Heart left ventricle (tissue), 16 donors: ENCODE measurements around the gene DCAF8. TPM values are rescaled to one million over a fixed set of nuclear protein-coding genes. Genes with fewer than 3 reads are reported as not detected.

ENCODE experiments used
- ATAC-seq, 4 donors: fragments of 200-7000 bp; cut with Tn5 transposase; one replicate each; pipeline ENCODE4 v1.9.1; 2020 to 2022; ENCODE audit warnings: moderate library complexity in 4 of 4, mild to moderate bottlenecking in 3 of 4, moderate number of reproducible peaks in 1 of 4
- DNase-seq, 5 donors: peaks; one replicate each; pipeline ENCODE4 v3.0.0-alpha.2; 2020
- H3K27ac ChIP-seq, 12 donors: fragments of 200-600 bp; sonication (generic) in 4 of 12; one replicate each; pipeline versions ENCODE4 v1.5.0 to v1.8.0; 2016 to 2022; ENCODE audit warnings: mild to moderate bottlenecking in 2 of 12
- H3K27me3 ChIP-seq, 9 donors: fragments of 200-600 bp; sonication (generic) in 2 of 9; one replicate each; pipeline versions ENCODE4 v1.5.1 to v1.8.0; 2016 to 2022; ENCODE audit warnings: mild to moderate bottlenecking in 3 of 9
- H3K36me3 ChIP-seq, 9 donors: fragments of 200-600 bp; sonication (generic) in 2 of 9; one replicate each; pipeline versions ENCODE4 v1.5.0 to v1.8.0; 2018 to 2022; ENCODE audit warnings: mild to moderate bottlenecking in 2 of 9
- H3K4me1 ChIP-seq, 12 donors: fragments of 200-600 bp; sonication (generic) in 4 of 12; one replicate each; pipeline versions ENCODE4 v1.5.0 to v1.8.0; 2016 to 2022; ENCODE audit warnings: mild to moderate bottlenecking in 3 of 12
- H3K4me3 ChIP-seq, 12 donors: fragments of 200-600 bp; sonication (generic) in 4 of 12; one replicate each; pipeline versions ENCODE4 v1.5.0 to v1.8.0; 2017 to 2022; ENCODE audit warnings: mild to moderate bottlenecking in 9 of 12, moderate library complexity in 4 of 12
- H3K9me3 ChIP-seq, 12 donors: fragments of 200-600 bp; sonication (generic) in 4 of 12; one replicate each; pipeline versions ENCODE4 v1.5.0 to v1.8.0; 2016 to 2022; ENCODE audit warnings: mild to moderate bottlenecking in 1 of 12
- POLR2A ChIP-seq, 2 donors: fragments of 450-650 bp; IDR thresholded peaks; one replicate each; pipeline ENCODE4 v1.6.1; 2017; ENCODE audit warnings: antibody characterized with exemption in 2 of 2, mild to moderate bottlenecking in 2 of 2, moderate library complexity in 2 of 2
- WGBS, 4 donors: extraction: QIAGEN DNeasy Blood & Tissue Kit in 2 of 4; methylation state at CpG; one replicate each; pipeline versions ENCODE4 v1.1.5 to v1.1.7; 2013 to 2018; 5-methylcytosine and 5-hydroxymethylcytosine counted together
- intact Hi-C, 10 donors: fragments of 100-400 bp; cut with DNase I; formaldehyde crosslinking; loops; one replicate each; pipeline versions ENCODE4 v1.11.1 to v1.14.2; 2022
- polyA plus RNA-seq, 2 donors: library from polyadenylated mRNA; stranded (reverse); fragments of 200-250 nt; gene quantifications; one replicate each; pipeline ENCODE4 v1.2.3, GENCODE V29; 2013
- total RNA-seq, 9 donors: library from RNA; depleted of rRNA in 2 of 9; stranded (reverse); fragments of >200 nt in 2 of 9; fragmentation: NEBNext Ultra II Directional in 3 of 9; extraction: Animal tissue kit (Norgen Biotek cat#: 25700) in 3 of 9; gene quantifications; one replicate each; pipeline versions ENCODE4 v1.1.0 to v1.2.4, GENCODE V29; 2016 to 2023
- TF ChIP-seq, protein P1 (sequence below), 12 donors: fragments of 200-600 bp; sonication (generic) in 4 of 12; IDR thresholded peaks; one replicate each; pipeline versions ENCODE4 v1.5.0 to v1.8.0; 2018 to 2022; ENCODE audit warnings: antibody characterized with exemption in 12 of 12, mild to moderate bottlenecking in 5 of 12
- donor health status: ischemic (EF 13 %, LVEDD 7.1; RV severe dilation, severe dysfunction).
- donor health status: healthy with polysubstance abuse.
- donor health status: DM: no; HTN: yes; CAD: no.
- donor health status: DM: no; HTN: no; CAD: no.
- donor health status: ischemic (EF 25% LVEDD 6.9; RV normal size, moderate dysfunction).
- donor health status: ischemic (EF 25% LVEDD 5.7; RV mildly dilated, moderate dysfunction).
- donor health status: healthy.
- donor health status: DM: yes; HTN: yes; CAD: no.
- donor health status: ischemic (EF 35%, LVEDD 5.7; RV mildly dilated, moderate dysfunction).
- donor health status: nonischemic (EF 11% LVEDD 7.7; RV severe dilation, severe dysfunction).
- donor health status: DM: yes; HTN: yes; CAD: no.
- donor health status: PGD.
- donor health status: ischemic (EF 29% LVEDD 5.4; RV normal size, mild dysfunction).
- donor health status: nonischemic (EF 23%, LVEDD 6.1; RV moderate dilation, normal function).

DCAF8 gene
- total and polyA plus RNA-seq, 11 donors = 78.4 to 161 (median 128) TPM

DNA sequence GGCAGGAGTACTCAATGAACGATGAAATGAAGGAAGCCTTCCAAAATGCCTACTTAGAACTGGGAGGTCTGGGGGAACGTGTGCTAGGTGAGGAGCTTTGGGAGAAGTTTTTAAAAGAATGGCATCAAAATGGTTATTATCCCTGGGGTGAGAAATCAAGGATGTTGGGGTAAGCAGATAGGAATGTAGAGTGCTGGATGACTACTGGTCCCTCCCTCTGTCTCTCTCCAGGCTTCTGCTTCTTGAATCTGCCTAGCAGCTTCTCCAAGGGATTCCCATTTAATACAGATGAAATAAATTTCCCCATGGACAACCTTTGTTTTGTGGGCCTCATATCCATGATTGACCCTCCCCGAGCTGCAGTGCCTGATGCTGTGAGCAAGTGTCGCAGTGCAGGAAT lies 91.0 kb downstream of the DCAF8 start:
- ATAC-seq (no peak), DNase-seq (no peak)
- intact Hi-C loops = loop anchor here in 1 of 10 donors (10.0 kb wide), 1 partner anchor 57 kb away; the partner anchor contains the start of gene ATP1A2
- WGBS, 4 donors = 86 to 90% (median 87%) methylated on average over 4 of the region's 4 CpGs
- H3K9me3 ChIP-seq = no peaks in the 10 kb centered on the region
- peaks cover 0 to 4% (median 0%) of the 10 kb centered on the region in 9 donors for H3K27me3 ChIP-seq
- H3K36me3 ChIP-seq = no peaks in the 10 kb centered on the region
- H3K4me3 ChIP-seq = no peak overlapping the region
- H3K4me1 ChIP-seq = no peaks in the 10 kb centered on the region
- TF ChIP-seq POLR2A (IDR thresholded peaks at IDR 0.05) = no peak
- TF ChIP-seq, protein P1, sequence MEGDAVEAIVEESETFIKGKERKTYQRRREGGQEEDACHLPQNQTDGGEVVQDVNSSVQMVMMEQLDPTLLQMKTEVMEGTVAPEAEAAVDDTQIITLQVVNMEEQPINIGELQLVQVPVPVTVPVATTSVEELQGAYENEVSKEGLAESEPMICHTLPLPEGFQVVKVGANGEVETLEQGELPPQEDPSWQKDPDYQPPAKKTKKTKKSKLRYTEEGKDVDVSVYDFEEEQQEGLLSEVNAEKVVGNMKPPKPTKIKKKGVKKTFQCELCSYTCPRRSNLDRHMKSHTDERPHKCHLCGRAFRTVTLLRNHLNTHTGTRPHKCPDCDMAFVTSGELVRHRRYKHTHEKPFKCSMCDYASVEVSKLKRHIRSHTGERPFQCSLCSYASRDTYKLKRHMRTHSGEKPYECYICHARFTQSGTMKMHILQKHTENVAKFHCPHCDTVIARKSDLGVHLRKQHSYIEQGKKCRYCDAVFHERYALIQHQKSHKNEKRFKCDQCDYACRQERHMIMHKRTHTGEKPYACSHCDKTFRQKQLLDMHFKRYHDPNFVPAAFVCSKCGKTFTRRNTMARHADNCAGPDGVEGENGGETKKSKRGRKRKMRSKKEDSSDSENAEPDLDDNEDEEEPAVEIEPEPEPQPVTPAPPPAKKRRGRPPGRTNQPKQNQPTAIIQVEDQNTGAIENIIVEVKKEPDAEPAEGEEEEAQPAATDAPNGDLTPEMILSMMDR (IDR thresholded peaks at IDR 0.05) = no peak
- H3K27ac ChIP-seq = no peak overlapping the region

DNA sequence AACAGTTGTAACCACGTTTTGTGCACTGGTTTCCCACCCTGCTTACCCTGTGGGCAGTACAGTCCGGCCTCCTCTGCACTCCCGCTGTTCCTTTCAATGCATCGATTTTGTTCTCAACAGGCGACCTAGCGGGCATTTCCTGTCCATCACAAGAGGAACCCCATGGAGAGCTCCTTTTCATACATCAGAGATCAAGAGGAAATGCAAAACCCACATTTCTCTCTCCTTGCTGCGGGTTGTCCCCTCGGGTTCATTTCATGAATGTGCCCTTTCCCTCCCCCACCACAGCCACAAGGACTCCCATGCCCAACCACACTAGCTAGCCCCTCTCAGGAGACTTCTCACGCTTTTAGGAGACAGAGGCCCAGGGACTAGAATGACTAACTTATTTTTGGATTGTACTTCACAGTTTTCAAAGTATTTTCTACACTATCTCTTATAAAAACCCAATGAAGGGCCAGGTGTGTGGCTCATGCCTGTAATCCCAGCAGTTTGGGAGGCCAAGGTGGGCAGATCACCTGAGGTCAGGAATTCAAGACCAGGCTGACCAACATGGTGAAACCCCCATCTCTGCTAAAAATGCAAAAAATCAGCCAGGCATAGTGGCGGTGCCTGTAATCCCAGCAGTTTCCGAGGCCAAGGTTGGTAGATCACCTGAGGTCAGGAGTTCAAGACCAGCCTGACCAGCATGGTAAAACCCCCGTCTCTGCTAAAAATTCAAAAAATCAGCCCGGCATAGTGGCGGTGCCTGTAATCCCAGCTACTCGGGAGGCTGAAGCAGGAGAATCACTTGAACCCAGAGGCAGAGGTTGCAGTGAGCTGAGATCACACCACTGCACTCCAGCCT lies 92.6 kb downstream of the DCAF8 start:
- H3K4me3 ChIP-seq = no peak overlapping the region
- intact Hi-C loops = loop anchor here in 2 of 10 donors (1.0 to 10.0 kb wide), 2 partner anchors 22 to 55 kb away; partner anchors contain the start of gene ATP1A2 (in 1 of the 2)
- ATAC-seq (no peak), DNase-seq (no peak)
- no peak overlapping the region for H3K27ac ChIP-seq
- TF ChIP-seq POLR2A (IDR thresholded peaks at IDR 0.05) = no peak
- TF ChIP-seq, protein P1 (IDR thresholded peaks at IDR 0.05) = no peak
- H3K9me3 ChIP-seq = no peaks in the 10 kb centered on the region
- WGBS, 4 donors = 59 to 71% (median 66%) methylated on average over 15 of the region's 15 CpGs
- peaks cover 0 to 4% (median 0%) of the 10 kb centered on the region in 9 donors for H3K27me3 ChIP-seq
- no peaks in the 10 kb centered on the region for H3K4me1 ChIP-seq
- H3K36me3 ChIP-seq = no peaks in the 10 kb centered on the region

DNA sequence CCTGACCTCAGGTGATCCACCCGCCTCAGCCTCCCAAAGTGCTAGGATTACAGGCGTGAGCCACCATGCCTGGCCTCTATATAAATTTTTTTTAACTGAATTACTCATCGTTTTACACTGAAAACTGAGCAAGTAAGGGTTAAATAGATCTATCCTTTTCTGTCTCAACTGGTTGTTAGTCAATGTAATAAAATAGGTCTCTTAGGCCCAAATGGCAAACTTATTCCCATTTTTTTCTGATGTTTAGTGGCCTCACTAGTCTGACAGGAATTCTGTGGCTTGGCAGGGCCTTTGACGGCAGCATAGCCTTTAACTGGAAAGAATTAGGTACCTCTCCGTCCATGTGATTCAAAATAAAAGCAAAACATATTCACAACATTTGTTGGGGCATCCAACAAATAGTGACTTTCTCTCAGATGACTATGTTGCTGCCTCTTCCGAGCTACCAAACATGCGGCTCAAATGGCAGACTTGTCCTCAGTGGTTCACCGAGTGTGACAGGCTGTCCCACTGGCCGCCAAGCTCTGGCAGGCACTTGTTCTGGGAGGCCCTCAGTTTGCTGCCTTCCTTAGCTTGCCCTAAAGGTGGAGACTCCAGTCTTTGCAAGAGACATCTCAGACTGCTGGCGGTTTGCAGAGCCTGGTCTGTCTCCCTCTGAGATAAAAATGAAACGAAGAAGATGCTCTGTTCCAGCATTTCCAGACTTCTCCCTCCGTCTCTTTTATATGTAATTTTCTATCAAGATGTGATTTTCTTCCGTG lies 93.6 kb downstream of the DCAF8 start:
- Histone ChIP-seq H3K4me3 (no peak overlapping the region), H3K36me3 (no peaks in the 10 kb centered on the region), H3K27me3 (peaks cover 0 to 4% (median 0%) of the 10 kb centered on the region in 9 donors), H3K27ac (no peak overlapping the region), H3K9me3 (no peaks in the 10 kb centered on the region), H3K4me1 (no peaks in the 10 kb centered on the region)
- no peak for TF ChIP-seq POLR2A (IDR thresholded peaks at IDR 0.05)
- TF ChIP-seq, protein P1 (IDR thresholded peaks at IDR 0.05) = no peak
- intact Hi-C loops = no loop called here
- WGBS, 4 donors = 81 to 86% (median 84%) methylated on average over 13 of the region's 13 CpGs
- DNase-seq = no peak
- no peak for ATAC-seq

DNA sequence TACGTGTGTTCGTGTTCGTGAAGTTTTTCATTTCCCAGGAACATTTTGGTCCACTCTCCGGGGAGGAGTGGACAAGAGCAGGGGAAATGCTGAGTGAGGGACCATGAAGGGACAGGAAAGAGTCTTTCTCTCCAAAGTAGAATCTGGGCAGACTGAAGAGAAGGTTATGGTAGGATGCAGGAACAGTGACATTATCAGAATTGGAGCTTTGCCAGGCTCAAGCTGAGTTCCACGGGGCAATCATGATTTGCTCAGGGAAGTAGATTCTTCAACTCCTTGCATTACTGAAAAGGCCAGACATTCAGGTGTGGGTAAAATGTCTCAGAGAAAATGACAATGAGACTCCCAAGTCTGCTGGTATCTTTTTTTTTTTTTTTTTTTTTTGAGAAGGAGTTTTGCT lies 94.3 kb downstream of the DCAF8 start:
- Histone ChIP-seq H3K4me1 (no peaks in the 10 kb centered on the region), H3K27ac (no peak overlapping the region), H3K27me3 (peaks cover 0 to 4% (median 0%) of the 10 kb centered on the region in 9 donors), H3K9me3 (no peaks in the 10 kb centered on the region), H3K4me3 (no peak overlapping the region), H3K36me3 (no peaks in the 10 kb centered on the region)
- intact Hi-C loops = no loop called here
- TF ChIP-seq, protein P1 (IDR thresholded peaks at IDR 0.05) = no peak
- TF ChIP-seq POLR2A (IDR thresholded peaks at IDR 0.05) = no peak
- DNase-seq = no peak
- WGBS, 4 donors = 44 to 60% (median 53%) methylated on average over 5 of the region's 5 CpGs
- ATAC-seq = no peak
